ENCODE measurements around the gene ZAP70.
A peak's percentile ranks its signal among the peaks of the same experiment; 100 is the strongest.
"Not testable (repeated sequence)": the region's sequence is repeated elsewhere in the genome, so short reads cannot be mapped to it uniquely, and the experiment has no call there.

ZAP70 gene

DNA sequence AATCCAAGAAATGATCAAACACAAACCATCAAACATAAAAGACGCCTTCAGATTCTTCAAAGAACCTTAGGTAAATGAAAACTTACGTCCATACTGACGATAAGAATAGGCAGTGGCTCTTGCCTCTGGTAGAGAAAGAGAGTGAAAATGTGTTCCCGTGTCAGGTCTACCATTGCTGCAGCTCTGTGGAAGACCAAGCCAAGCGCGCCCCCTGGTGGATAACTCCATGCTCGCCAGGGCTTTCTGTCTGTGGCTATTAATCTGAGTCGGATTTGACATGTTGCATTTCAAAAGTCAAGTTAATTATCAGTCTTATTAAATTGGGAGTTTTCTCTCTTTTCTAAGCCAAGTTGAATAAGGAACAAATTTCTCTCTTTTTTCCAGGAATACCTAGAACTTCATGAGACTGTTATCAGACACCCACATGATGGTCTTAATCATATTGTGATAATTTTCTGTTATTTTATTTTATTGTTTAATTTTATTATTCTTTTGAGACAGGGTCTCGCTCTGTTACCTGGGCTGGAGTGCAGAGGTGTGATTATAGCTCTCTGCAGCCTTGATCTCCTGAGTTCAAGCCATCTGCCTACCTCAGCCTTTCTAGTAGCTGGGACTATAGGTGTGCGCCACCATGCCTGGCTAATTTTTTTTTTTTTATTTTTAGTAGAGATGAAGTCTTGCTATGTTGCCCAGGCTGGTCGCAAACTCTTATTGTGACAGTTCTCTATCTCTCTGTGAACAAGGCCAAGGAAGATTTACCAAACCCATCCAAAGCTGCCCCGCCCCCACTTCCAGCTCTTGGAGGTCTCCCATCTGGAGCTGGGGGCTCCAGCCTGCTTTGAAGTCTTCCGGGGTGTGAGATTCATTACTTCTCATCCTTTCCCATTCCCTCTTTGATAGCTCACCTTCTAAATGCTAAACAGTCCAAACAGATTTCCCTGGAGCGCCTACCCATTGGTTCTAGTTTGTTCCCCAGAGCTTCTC is 15.8 kb upstream of the ZAP70 start:
- peak; percentile 67 for DNase-seq (ENCODE audit: insufficient read length, low spot score)
- peak; percentile 94 for FAIRE-seq

- no peak for DNase-seq (ENCODE audit: insufficient read length, low spot score)
These were observed 14.8 kb upstream of the ZAP70 start for GRCh38 chr2:97698530-97698929.

GRCh38 chr2:97699765-97700444 is 13.5 kb upstream of the ZAP70 start:
- DNase-seq (ENCODE audit: insufficient read length, low spot score) (no peak), FAIRE-seq (no peak)

More at GRCh38 chr2:97698530-97698929, 14.8 kb upstream of the ZAP70 start:
- FAIRE-seq = no peak

- no peak for DNase-seq (ENCODE audit: insufficient read length, low spot score)
- FAIRE-seq = no peak
These were observed 12.2 kb upstream of the ZAP70 start for GRCh38 chr2:97701186-97701585.

- FAIRE-seq (no peak), DNase-seq (ENCODE audit: insufficient read length, low spot score) (no peak)
These were observed 11.4 kb upstream of the ZAP70 start for GRCh38 chr2:97701851-97702465.

DNA sequence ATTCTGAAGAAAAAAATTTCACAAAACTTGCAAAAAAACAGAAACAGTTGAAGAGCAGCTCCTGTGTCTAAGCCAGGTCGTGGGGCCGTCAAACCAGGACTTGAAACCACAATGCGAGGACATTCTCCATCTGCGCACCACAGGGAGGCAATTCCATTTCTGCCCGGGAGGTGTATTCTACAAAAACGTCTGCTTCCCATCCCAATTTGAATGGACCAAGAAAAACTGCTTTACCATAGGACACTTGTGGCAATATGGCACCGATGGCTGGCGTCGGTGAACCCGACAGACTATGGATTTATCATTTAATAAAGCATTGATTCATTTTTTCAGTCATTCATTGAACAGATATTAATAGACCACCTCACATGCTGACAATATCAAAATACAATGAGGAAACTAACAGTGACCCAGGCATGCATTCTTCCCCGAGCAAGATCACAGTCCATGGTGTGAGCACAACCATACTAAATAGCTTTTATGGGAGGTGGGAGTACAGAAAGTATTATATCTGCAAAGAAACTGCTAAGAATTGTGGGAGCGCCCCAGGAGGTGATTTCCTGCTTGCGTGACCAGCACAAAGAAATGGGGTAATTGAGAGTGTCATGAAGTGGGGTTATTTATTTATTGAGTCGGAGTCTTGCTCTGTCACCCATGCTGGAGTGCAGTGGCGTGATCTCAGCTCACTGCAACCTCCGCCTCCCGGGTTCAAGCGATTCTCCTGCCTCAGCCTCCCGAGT is 10.5 kb upstream of the ZAP70 start:
- no peak for FAIRE-seq
- DNase-seq (ENCODE audit: insufficient read length, low spot score) = no peak

GRCh38 chr2:97703741-97704140 is 9.6 kb upstream of the ZAP70 start:
- no peak for DNase-seq (ENCODE audit: insufficient read length, low spot score)
- FAIRE-seq = no peak

GRCh38 chr2:97704989-97705388 is 8.4 kb upstream of the ZAP70 start:
- no peak for DNase-seq (ENCODE audit: insufficient read length, low spot score)
- no peak for FAIRE-seq

DNA sequence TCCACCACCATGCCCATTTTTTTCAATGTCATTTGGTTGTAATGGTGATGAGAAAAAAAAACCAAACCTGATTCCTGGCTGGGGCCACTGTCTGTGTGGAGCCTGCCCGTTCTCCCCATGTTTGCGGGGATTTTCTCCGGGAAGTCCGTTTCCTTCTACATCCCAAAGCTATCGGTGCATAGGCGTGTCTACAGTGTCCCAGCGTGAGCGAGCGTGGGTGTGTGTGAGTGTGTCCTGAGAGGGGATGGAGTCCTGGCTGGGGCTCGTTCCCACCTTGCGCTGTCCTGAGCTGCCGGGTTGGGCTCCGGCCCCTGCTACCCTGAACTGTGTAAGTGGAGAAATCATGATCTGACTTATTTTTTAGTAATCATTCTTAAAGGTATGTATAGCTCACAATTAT is 7.3 kb upstream of the ZAP70 start:
- FAIRE-seq (no peak), DNase-seq (ENCODE audit: insufficient read length, low spot score) (no peak)

- no peak for FAIRE-seq
- DNase-seq (ENCODE audit: insufficient read length, low spot score) = no peak
These were observed 6.5 kb upstream of the ZAP70 start for GRCh38 chr2:97706708-97707345.

GRCh38 chr2:97707362-97708047 is 5.9 kb upstream of the ZAP70 start:
- FAIRE-seq (no peak), DNase-seq (ENCODE audit: insufficient read length, low spot score) (no peak)

DNA sequence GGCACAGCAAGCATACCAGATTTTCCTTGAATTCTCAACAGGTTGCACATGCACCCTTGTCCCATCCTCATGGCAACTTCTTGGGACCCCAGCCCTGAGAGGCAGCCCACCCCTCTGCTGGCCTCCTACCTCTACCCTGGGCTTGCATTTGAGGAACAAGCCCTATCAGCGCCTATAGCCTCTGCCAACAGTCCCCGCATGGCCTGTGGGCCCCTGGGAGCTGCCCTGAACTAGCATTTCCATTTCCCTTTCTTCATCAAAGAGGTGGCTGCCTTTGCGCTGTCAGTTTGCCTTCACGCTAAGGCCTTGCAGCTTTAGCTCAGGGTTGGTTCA is 5.4 kb upstream of the ZAP70 start:
- FAIRE-seq (no peak), DNase-seq (ENCODE audit: insufficient read length, low spot score) (no peak)

GRCh38 chr2:97708608-97709007 is 4.8 kb upstream of the ZAP70 start:
- no peak for FAIRE-seq
- no peak for DNase-seq (ENCODE audit: insufficient read length, low spot score)

DNA sequence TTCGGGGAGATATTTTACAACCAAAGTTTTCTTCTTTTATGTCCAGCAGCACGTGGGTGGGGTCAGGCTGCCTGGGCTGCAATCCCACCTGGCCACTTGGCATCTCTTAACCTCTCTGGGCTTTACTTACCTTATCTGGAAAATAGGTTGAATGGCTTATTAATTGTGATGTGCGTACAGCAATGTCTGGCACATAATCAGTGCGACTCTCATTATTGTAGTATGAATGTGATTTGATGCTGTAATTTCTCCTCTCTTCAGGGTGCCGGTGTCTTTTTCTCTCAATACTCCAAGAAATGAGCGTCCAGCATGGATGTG is 2.0 kb upstream of the ZAP70 start:
- DNase-seq (ENCODE audit: insufficient read length, low spot score) (no peak), FAIRE-seq (no peak)

DNA sequence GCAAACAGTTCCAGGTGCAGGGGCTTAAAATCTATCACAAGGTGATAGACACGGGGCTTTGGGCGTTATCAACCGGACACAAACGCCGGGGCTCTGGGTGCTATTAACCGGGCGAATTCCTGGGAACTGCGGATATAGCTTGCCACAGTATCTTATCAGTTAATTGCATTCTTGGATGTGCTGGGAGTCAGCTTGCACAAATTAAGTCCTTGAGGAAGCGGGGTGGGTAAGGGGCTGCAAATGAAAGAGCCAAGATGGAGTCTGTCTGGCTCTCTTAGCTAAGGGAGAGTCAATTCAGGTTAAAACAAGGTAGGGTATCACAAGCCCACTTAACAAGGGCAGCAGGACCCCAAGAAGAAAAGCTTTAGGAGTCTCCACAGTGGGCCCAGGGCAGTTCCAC is 1.2 kb upstream of the ZAP70 start:
- not testable (repeated sequence) for FAIRE-seq

DNA sequence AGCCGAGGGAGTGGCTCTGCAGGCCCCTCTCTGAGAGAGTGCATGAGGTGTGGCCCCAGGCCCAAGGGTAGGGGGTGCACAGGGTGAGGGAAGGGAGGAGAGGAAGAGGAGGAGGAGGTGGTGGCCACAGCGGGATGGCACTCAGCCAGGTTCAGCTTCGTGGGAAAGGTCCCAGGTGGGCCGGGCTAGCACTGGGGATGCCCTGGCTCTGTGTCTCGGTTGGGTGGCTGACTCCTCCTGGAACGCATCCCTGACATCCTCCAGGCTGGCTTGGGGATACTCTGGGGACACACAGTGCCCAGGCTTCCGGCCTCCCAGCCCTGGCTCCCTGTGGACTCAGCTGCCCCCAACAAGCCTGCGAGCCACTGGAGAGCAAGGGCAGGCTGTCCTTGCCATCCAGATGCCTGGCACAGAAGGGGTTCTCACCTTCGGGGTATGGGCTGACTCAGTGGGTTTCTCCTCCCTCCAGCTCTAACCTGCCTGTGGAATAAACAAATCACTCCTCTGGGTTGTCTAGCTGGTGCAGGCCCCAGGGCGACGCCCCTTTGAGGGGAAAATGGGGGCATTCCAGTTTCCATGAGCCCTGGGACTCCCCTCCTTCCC is 582 bp upstream of the ZAP70 start:
- DNase-seq (ENCODE audit: insufficient read length, low spot score) = no peak
- no peak for FAIRE-seq

More for the DNA sequence above, 1.2 kb upstream of the ZAP70 start:
- DNase-seq (ENCODE audit: insufficient read length, low spot score) = not testable (repeated sequence)

DNA sequence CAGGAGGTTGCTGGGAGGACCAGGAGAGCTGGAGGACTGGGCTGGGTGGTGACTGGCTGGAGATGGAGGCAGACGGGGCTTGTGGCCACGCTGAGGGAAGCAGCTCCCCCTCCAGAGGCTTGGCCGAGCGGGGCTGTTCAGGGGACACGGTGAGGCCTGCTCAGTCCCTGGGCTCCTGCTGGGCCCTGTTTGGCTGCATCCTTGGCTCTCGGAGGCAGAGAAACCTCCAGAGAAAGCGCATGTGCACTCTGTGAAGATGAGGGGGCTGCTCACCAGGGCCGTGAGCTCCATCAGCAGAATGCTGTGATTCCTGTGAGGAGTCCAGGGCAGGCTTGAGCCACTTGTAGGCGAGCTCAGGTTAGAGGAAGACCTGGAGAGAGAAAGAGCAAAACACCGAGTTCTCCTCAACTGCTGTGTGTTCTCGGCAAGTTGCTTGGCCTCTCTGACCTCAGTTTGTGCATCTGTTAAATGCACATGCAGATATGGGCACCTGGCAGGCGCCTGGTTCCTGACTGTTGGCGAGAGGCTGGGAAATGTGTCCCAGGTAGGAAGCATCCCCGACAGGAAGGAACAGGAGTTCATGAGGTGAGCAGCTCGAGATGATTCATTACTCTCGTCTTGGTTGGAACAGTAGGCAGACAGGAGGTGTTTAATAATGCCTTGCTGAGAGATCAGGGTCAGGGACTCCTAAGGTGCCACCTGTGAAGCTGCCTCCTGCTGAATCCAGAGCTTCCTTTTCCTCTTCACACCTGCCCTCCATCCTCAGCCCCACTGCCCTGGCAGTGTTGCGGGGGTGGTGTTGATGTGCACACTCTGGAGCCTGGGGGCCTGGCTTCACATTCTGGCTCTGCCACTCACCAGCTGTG is 941 bp downstream of the ZAP70 start:
- FAIRE-seq (no peak), DNase-seq (ENCODE audit: insufficient read length, low spot score) (no peak)

- no peak for DNase-seq (ENCODE audit: insufficient read length, low spot score)
These were observed 1.7 kb downstream of the ZAP70 start for GRCh38 chr2:97714950-97715652.

More at GRCh38 chr2:97714950-97715652, 1.7 kb downstream of the ZAP70 start:
- FAIRE-seq = no peak

All from GM19239 (cell line).